Motor neuron (in vitro differentiated cells): Measurements from ENCODE around the gene MYOF. TPM values are rescaled to one million over a fixed set of nuclear protein-coding genes. Genes with fewer than 3 reads are reported as not detected.
A peak's percentile ranks its signal among the peaks of the same experiment; 100 is the strongest.
"Not testable (repeated sequence)": the region's sequence is repeated elsewhere in the genome, so short reads cannot be mapped to it uniquely, and the experiment has no call there.

Source experiments
- ATAC-seq, 8 experiments: fragments of 200-7000 bp; cut with Tn5 transposase; replicated peaks in 6 of 8; 2 replicates each; pipeline ENCODE4 v1.8.0; 2021; ENCODE audit warnings: mild to moderate bottlenecking in 8 of 8, moderate library complexity in 8 of 8
- H3K27ac ChIP-seq, 2 donors: fragments of 250-450 bp; sonication (Bioruptor Pico); 2 replicates each; pipeline ENCODE4 v1.9.0; 2021; ENCODE audit warnings: antibody characterized with exemption in 2 of 2, mild to moderate bottlenecking in 2 of 2, moderate library complexity in 1 of 2
- H3K4me1 ChIP-seq, 2 donors: fragments of 250-450 bp; sonication (Bioruptor Pico); replicated peaks in 1 of 2; 2 replicates each; pipeline ENCODE4 v1.6.1; 2021; ENCODE audit warnings: antibody characterized with exemption in 2 of 2, mild to moderate bottlenecking in 2 of 2, moderate library complexity in 1 of 2
- H3K4me3 ChIP-seq, 5 donors: fragments of 250-450 bp; sonication (Bioruptor Pico); 2 replicates each; pipeline ENCODE4 v1.9.0; 2021; ENCODE audit warnings: antibody characterized with exemption in 5 of 5, mild to moderate bottlenecking in 5 of 5, moderate library complexity in 4 of 5
- WGBS, 10 experiments: fragments of 450-650 bp; shearing (Covaris generic); methylation state at CpG; one replicate each; pipeline ENCODE4 v1.0.0; 2022; 5-methylcytosine and 5-hydroxymethylcytosine counted together
- in situ Hi-C, 9 experiments: fragments of 400-800 bp; cut with MboI; loops; one replicate each; pipeline ENCODE4 v1.15.0; 2021; ENCODE audit warnings: low sequenced_read_pairs in 9 of 9, low pct_unique_long_range_greater_than_20kb in 2 of 9; ENCODE audit not compliant: unreplicated experiment in 9 of 9
- total RNA-seq, 8 experiments: library from RNA; unstranded; fragments of 300-600 nt; gene quantifications; 2 replicates each; pipeline versions ENCODE4 v1.2.3 to v1.2.4, GENCODE V29; 2022

The MYOF gene
- total RNA-seq, 8 experiments from 2014 or later, result 0.29 to 258 (median 13.7) TPM

DNA sequence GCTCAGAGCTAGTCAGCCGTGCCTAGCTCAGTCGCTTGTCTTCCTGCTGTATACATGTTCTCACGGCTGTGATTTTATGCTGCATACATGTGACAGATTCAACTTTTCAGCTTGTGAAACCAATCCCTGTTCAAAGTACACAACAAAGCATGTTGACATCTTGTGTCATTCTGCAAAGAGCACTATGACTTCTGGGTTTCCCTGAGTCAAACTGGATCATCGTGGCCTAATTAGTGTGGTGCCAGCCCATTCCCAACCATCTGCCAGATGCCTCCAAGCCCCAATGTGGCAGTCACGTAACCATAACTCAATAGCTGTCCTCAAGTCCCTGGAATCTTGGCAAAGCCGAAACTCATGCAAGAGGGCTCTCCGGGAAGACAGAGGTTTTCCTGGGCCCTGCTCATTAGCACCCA is 144.8 kb downstream of the MYOF start:
- 24 to 100% (median 90%) methylated on average over 2 to 7 of the region's 7 CpGs; no CpG with 5 or more reads in 3 of the 10 experiments for WGBS, 10 experiments
- Histone ChIP-seq H3K4me1 (no peaks in the 10 kb centered on the region), H3K27ac (no peak overlapping the region), H3K4me3 (no peak overlapping the region)
- in situ Hi-C loops, result no loop called here
- ATAC-seq, result no peak

GRCh38 chr10:93336678-93337077 is 145.5 kb downstream of the MYOF start:
- Histone ChIP-seq H3K27ac (no peak overlapping the region), H3K4me3 (no peak overlapping the region), H3K4me1 (no peaks in the 10 kb centered on the region)
- 86 to 100% (median 96%) methylated on average over 1 of the region's 1 CpG; no CpG with 5 or more reads in 1 of the 10 experiments for WGBS, 10 experiments
- no peak for ATAC-seq
- in situ Hi-C loops, result no loop called here

GRCh38 chr10:93336110-93336509 is 146.0 kb downstream of the MYOF start:
- ATAC-seq, result no peak
- Histone ChIP-seq H3K4me1 (no peaks in the 10 kb centered on the region), H3K27ac (no peak overlapping the region), H3K4me3 (no peak overlapping the region)
- in situ Hi-C loops, result no loop called here
- WGBS, 10 experiments, result 43 to 100% (median 83%) methylated on average over 1 to 6 of the region's 6 CpGs; no CpG with 5 or more reads in 2 of the 10 experiments

GRCh38 chr10:93334901-93335327 is 147.2 kb downstream of the MYOF start:
- 40 to 100% (median 85%) methylated on average over 1 to 7 of the region's 9 CpGs; no CpG with 5 or more reads in 5 of the 10 experiments for WGBS, 10 experiments
- ATAC-seq, result peak in 2 of 8 experiments; percentile 78 to 80
- H3K27ac ChIP-seq, result no peak overlapping the region
- no peak overlapping the region for H3K4me3 ChIP-seq
- no peaks in the 10 kb centered on the region for H3K4me1 ChIP-seq
- in situ Hi-C loops, result no loop called here

GRCh38 chr10:93334181-93334580 is 148.0 kb downstream of the MYOF start:
- H3K27ac ChIP-seq, result no peak overlapping the region
- no peak for ATAC-seq
- 84 to 100% (median 86%) methylated on average over 2 to 3 of the region's 3 CpGs; no CpG with 5 or more reads in 5 of the 10 experiments for WGBS, 10 experiments
- no peaks in the 10 kb centered on the region for H3K4me1 ChIP-seq
- in situ Hi-C loops, result no loop called here
- no peak overlapping the region for H3K4me3 ChIP-seq

DNA sequence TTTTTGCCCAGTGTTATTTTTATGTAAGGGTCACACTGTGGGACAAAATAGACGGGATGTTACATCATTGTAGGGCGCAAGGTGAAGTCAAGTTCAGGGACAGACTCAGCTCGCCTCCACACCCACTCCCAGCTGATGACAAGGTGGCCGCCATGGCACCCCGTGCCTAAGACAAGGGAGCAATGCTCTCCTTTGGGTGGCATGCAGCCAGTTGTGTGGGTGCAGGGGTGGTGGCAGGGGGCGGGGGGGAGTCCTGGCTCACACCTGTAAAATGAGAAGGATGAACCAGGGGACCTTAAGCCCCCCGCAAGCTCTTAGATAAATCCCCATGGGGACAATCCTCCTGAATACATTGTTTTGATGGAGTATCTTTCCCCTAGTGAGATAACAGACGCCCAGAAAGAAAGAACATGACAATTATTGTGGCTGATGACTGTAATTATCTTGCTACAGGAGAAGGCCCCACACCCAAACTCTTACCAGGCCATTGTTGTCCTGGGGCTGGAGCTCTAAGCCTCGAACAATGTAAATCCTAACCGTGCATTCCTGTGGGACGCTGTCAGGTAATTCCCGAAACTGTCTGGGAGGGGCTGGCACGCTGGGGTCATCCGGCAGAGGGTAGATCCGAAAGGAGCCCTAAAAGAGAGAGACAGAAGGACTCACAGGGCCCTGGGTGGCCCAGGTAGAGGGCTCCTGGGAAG is 148.7 kb downstream of the MYOF start:
- WGBS, 10 experiments, result 40 to 90% (median 87%) methylated on average over 1 to 10 of the region's 15 CpGs; no CpG with 5 or more reads in 3 of the 10 experiments
- ATAC-seq, result no peak
- in situ Hi-C loops, result no loop called here
- Histone ChIP-seq H3K4me3 (no peak overlapping the region), H3K27ac (no peak overlapping the region), H3K4me1 (no peaks in the 10 kb centered on the region)

- H3K4me1 ChIP-seq, result no peaks in the 10 kb centered on the region
- in situ Hi-C loops, result no loop called here
- 90 to 100% (median 97%) methylated on average over 1 to 3 of the region's 3 CpGs; no CpG with 5 or more reads in 4 of the 10 experiments for WGBS, 10 experiments
- no peak for ATAC-seq
- no peak overlapping the region for H3K4me3 ChIP-seq
- H3K27ac ChIP-seq, result no peak overlapping the region
These were observed 151.3 kb downstream of the MYOF start for GRCh38 chr10:93330824-93331223.

GRCh38 chr10:93319896-93320295 is 162.2 kb downstream of the MYOF start:
- 25 to 94% (median 47%) methylated on average over 2 to 6 of the region's 6 CpGs; no CpG with 5 or more reads in 3 of the 10 experiments for WGBS, 10 experiments
- no peaks in the 10 kb centered on the region for H3K4me1 ChIP-seq

GRCh38 chr10:93319096-93319495 is 163.0 kb downstream of the MYOF start:
- WGBS, 10 experiments, result 0 to 86% (median 70%) methylated on average over 1 to 3 of the region's 4 CpGs; no CpG with 5 or more reads in 6 of the 10 experiments
- H3K4me3 ChIP-seq, result no peak overlapping the region
- ATAC-seq, result no peak
- H3K4me1 ChIP-seq, result no peaks in the 10 kb centered on the region
- no peak overlapping the region for H3K27ac ChIP-seq
- in situ Hi-C loops, result no loop called here

More at GRCh38 chr10:93319896-93320295, 162.2 kb downstream of the MYOF start:
- H3K4me3 ChIP-seq, result no peak overlapping the region
- no peak overlapping the region for H3K27ac ChIP-seq
- in situ Hi-C loops, result no loop called here
- ATAC-seq, result no peak

- Histone ChIP-seq H3K4me1 (no peaks in the 10 kb centered on the region), H3K4me3 (no peak overlapping the region), H3K27ac (no peak overlapping the region)
- ATAC-seq, result no peak
- WGBS, 10 experiments, result 72 to 100% (median 85%) methylated on average over 1 to 5 of the region's 7 CpGs; no CpG with 5 or more reads in 2 of the 10 experiments
- in situ Hi-C loops, result no loop called here
These were observed 166.9 kb downstream of the MYOF start for GRCh38 chr10:93315246-93315645.

- H3K4me1 ChIP-seq, ATAC-seq, H3K27ac ChIP-seq, H3K4me3 ChIP-seq, in situ Hi-C loops: not testable (repeated sequence)
- 74 to 92% (median 80%) methylated on average over 1 to 3 of the region's 3 CpGs; no CpG with 5 or more reads in 4 of the 10 experiments for WGBS, 10 experiments
These were observed 167.5 kb downstream of the MYOF start for GRCh38 chr10:93314656-93315055.

DNA sequence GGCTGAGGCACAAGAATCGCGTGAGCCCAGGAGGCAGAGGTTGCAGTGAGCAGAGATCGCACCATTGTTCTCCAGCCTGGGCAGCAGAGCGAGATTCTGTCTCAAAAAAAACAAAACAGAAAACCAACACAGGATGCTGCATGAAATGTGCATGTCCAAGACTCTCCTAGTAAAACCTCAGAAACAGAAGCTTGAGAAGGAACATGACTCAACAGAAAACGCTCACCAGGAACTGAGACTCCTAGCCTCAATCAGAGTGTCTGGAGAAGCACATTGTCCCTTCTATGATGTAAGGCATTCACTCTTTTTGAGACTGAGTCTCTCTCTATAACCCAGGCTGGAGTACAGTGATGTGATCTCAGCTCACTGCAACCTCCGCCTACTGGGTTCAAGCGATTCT is 168.3 kb downstream of the MYOF start:
- no peaks in the 10 kb centered on the region for H3K4me1 ChIP-seq
- in situ Hi-C loops, result no loop called here
- no peak for ATAC-seq
- no peak overlapping the region for H3K4me3 ChIP-seq
- WGBS, 10 experiments, result 90 to 100% (median 96%) methylated on average over 1 to 5 of the region's 7 CpGs; no CpG with 5 or more reads in 5 of the 10 experiments
- H3K27ac ChIP-seq, result no peak overlapping the region

GRCh38 chr10:93309062-93309461 is 173.1 kb downstream of the MYOF start:
- no peaks in the 10 kb centered on the region for H3K4me1 ChIP-seq
- no peak overlapping the region for H3K27ac ChIP-seq
- peak in 5 of 8 experiments; percentile 32 to 87 (median 57) for ATAC-seq
- no peak overlapping the region for H3K4me3 ChIP-seq
- in situ Hi-C loops, result no loop called here
- WGBS, 10 experiments, result 34 to 100% (median 68%) methylated on average over 1 to 4 of the region's 5 CpGs; no CpG with 5 or more reads in 2 of the 10 experiments
